Smooth muscle cell (in vitro differentiated cells): ENCODE results near the gene ENPP7. TPM values are rescaled to one million over a fixed set of nuclear protein-coding genes. Genes with fewer than 3 reads are reported as not detected.

ENCODE experiments used
- DNase-seq: peaks from one replicate; lab custom pipeline; 2025; ENCODE audit not compliant: unreplicated experiment; lab: John Stamatoyannopoulos, UW
- H2AFZ ChIP-seq: fragments of 200-600 bp; sonication (generic); 2 replicates; pipeline ENCODE4 v1.6.0; 2016; ENCODE audit warnings: antibody characterized with exemption, low read depth, mild to moderate bottlenecking
- H3F3A ChIP-seq: fragments of 200-600 bp; sonication (generic); 2 replicates; pipeline ENCODE4 v1.6.0; 2017; ENCODE audit warnings: antibody characterized with exemption, low read depth
- H3K27ac ChIP-seq: fragments of 200-600 bp; sonication (generic); 2 replicates; pipeline ENCODE4 v1.5.1; 2016; ENCODE audit warnings: low read depth, mild to moderate bottlenecking
- H3K27me3 ChIP-seq: fragments of 200-600 bp; sonication (generic); 2 replicates; pipeline ENCODE4 v1.6.1; 2016; ENCODE audit warnings: low read depth, mild to moderate bottlenecking
- H3K36me3 ChIP-seq: fragments of 200-600 bp; sonication (generic); 2 replicates; pipeline ENCODE4 v1.5.1; 2016; ENCODE audit warnings: low read depth
- H3K4me1 ChIP-seq: fragments of 200-600 bp; sonication (generic); 2 replicates; pipeline ENCODE4 v1.5.1; 2016; ENCODE audit warnings: low read depth
- H3K4me2 ChIP-seq: fragments of 200-600 bp; sonication (generic); 2 replicates; pipeline ENCODE4 v1.6.0; 2016; ENCODE audit warnings: mild to moderate bottlenecking
- H3K4me3 ChIP-seq: fragments of 200-600 bp; sonication (generic); 2 replicates; pipeline ENCODE4 v1.5.1; 2016; ENCODE audit warnings: mild to moderate bottlenecking
- H3K79me2 ChIP-seq: fragments of 200-600 bp; sonication (generic); 2 replicates; pipeline ENCODE4 v1.6.0; 2016; ENCODE audit warnings: low read depth, mild to moderate bottlenecking
- H3K9ac ChIP-seq: fragments of 200-600 bp; sonication (generic); 2 replicates; pipeline ENCODE4 v1.6.0; 2016; ENCODE audit warnings: low read depth
- H3K9me3 ChIP-seq: fragments of 200-600 bp; sonication (generic); replicated peaks from 2 replicates; pipeline ENCODE4 v1.5.1; 2016; ENCODE audit warnings: low read depth
- H4K20me1 ChIP-seq: fragments of 200-600 bp; sonication (generic); 2 replicates; pipeline ENCODE4 v1.6.0; 2016; ENCODE audit warnings: low read depth
- CTCF ChIP-seq: fragments of 200-600 bp; sonication (generic); IDR thresholded peaks from 2 replicates; pipeline ENCODE4 v1.5.1; 2017; ENCODE audit warnings: borderline replicate concordance, mild to moderate bottlenecking, antibody characterized with exemption; ENCODE audit not compliant: insufficient read depth, poor library complexity, severe bottlenecking
- WGBS: methylation state at CpG from one replicate; pipeline ENCODE4 v1.1.7; 2016; ENCODE audit warnings: low lambda C conversion rate; 5-methylcytosine and 5-hydroxymethylcytosine counted together
- polyA plus RNA-seq: library from polyadenylated mRNA; unstranded; fragments of >200 nt; fragmentation: Nextera tagmentation; extraction: Ambion mirVana; gene quantifications from 2 replicates; pipeline ENCODE4 v1.2.1, GENCODE V29; 2016
- total RNA-seq: library from RNA; depleted of rRNA; stranded (reverse); fragments of >200 nt; gene quantifications from 2 replicates; pipeline ENCODE4 v1.2.3, GENCODE V29; 2014

The ENPP7 gene
- total and polyA plus RNA-seq, 2 experiments from 2014 or later = not detected

- H3K79me2 ChIP-seq = no peaks in the 10 kb centered on the region
- no peak for TF ChIP-seq CTCF
- no peaks in the 10 kb centered on the region for H3F3A ChIP-seq
- no peak overlapping the region for H2AFZ ChIP-seq
- no peaks in the 10 kb centered on the region for H3K9me3 ChIP-seq
- no peak for DNase-seq
- no peak overlapping the region for H3K9ac ChIP-seq
- no peak overlapping the region for H3K27ac ChIP-seq
- H3K4me1 ChIP-seq = no peaks in the 10 kb centered on the region
- no peaks in the 10 kb centered on the region for H3K36me3 ChIP-seq
- H4K20me1 ChIP-seq = no peaks in the 10 kb centered on the region
- WGBS = 95% methylated on average over 29 of the region's 32 CpGs
- H3K4me3 ChIP-seq = no peak overlapping the region
- H3K27me3 ChIP-seq = peaks cover 9% of the 10 kb centered on the region
- no peak overlapping the region for H3K4me2 ChIP-seq
These were observed 4.4 kb downstream of the ENPP7 start for GRCh38 chr17:79735096-79735495.

- Histone ChIP-seq H3F3A (no peaks in the 10 kb centered on the region), H3K4me2 (no peak overlapping the region), H3K4me1 (peaks cover 3% of the 10 kb centered on the region), H4K20me1 (no peaks in the 10 kb centered on the region), H3K9me3 (no peaks in the 10 kb centered on the region), H3K27me3 (peaks cover 19% of the 10 kb centered on the region), H3K9ac (no peak overlapping the region), H3K27ac (no peak overlapping the region), H3K4me3 (no peak overlapping the region), H3K36me3 (no peaks in the 10 kb centered on the region), H3K79me2 (no peaks in the 10 kb centered on the region), H2AFZ (no peak overlapping the region)
- WGBS = 91% methylated on average over 30 of the region's 30 CpGs
- no peak for TF ChIP-seq CTCF
- no peak for DNase-seq
These were observed 6.5 kb downstream of the ENPP7 start for GRCh38 chr17:79737046-79737921.

- Histone ChIP-seq H3K27me3 (peaks cover 19% of the 10 kb centered on the region), H3K4me3 (no peak overlapping the region), H3K4me1 (peaks cover 3% of the 10 kb centered on the region), H2AFZ (no peak overlapping the region), H3K9me3 (no peaks in the 10 kb centered on the region), H3F3A (no peaks in the 10 kb centered on the region), H3K27ac (no peak overlapping the region), H3K36me3 (no peaks in the 10 kb centered on the region), H3K9ac (no peak overlapping the region), H4K20me1 (no peaks in the 10 kb centered on the region), H3K4me2 (no peak overlapping the region), H3K79me2 (no peaks in the 10 kb centered on the region)
- WGBS = 93% methylated on average over 17 of the region's 17 CpGs
- TF ChIP-seq CTCF = no peak
- DNase-seq = no peak
These were observed 7.3 kb downstream of the ENPP7 start for GRCh38 chr17:79737922-79738578.
